HG03558 (cell line): ENCODE results near the gene MAP3K15.
"Not testable (repeated sequence)": the region's sequence is repeated elsewhere in the genome, so short reads cannot be mapped to it uniquely, and the experiment has no call there.

Source experiments
- ATAC-seq: cut with Tn5 transposase; IDR thresholded peaks from one replicate; pipeline ENCODE4 v1.9.1; 2021; ENCODE audit warnings: moderate number of reproducible peaks; ENCODE audit not compliant: unreplicated experiment; ENCODE audit errors: extremely low read depth

Gene MAP3K15

DNA sequence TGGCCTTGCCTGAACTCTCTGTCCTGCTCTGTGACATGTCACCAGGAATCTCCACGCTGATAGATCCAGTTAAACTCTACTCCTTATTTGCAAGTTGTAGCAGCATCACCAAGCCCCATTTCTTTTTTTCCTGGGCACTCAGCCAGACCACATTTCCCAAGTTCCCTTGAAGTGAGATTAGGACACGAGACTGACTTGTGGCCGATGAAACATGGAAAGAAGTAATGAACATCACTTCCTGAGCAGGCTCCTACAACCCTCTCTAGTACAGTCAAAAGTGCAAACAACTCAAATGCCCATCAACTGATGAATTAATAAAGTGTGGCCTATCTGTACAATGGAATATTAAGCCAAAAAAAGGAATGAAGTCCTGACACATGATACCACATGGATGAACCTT is 74.6 kb downstream of the MAP3K15 start:
- no peak for ATAC-seq

- not testable (repeated sequence) for ATAC-seq
Observed at GRCh38 chrX:19422661-19423060, 92.6 kb downstream of the MAP3K15 start.

DNA sequence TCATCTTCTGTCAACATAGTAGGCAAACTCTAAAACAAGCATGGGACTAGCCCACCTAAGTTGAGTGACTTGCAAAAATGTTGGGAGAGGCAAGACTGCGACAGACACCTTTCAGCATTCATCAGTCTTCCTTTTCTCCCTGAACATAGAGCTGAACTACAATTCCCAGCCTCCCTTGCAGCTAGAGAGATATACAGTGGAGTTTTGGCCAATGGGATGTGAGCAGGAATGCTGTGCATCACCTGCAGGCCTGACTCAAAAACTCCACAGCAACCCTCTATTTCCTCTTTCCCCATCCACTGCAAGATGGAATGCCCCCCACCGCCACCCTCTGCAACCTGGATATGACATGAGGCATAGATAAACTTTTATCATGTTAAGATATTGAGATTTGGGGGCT is 105.0 kb downstream of the MAP3K15 start:
- no peak for ATAC-seq

GRCh38 chrX:19403696-19404095 is 111.6 kb downstream of the MAP3K15 start:
- no peak for ATAC-seq

GRCh38 chrX:19392703-19393102 is 122.6 kb downstream of the MAP3K15 start:
- no peak for ATAC-seq

DNA sequence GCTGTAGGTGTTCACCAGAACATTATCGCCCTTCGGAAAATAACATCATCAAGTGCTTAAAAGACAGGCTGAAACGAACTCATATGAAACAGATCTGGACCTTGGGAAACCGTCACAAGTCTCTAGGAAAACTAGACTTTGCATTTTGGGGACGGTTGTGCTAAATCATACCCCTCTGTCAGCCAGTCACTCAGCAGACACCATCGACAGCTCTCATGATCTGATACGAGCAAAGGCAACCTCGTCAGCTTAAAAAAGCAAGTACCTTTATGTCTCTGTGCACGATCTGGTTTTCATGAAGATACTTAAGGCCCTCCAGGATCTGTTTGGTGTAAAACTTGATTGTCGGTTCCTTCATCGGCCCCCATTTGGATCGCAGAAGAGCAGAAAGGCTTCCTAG is 123.2 kb downstream of the MAP3K15 start:
- ATAC-seq, result no peak

DNA sequence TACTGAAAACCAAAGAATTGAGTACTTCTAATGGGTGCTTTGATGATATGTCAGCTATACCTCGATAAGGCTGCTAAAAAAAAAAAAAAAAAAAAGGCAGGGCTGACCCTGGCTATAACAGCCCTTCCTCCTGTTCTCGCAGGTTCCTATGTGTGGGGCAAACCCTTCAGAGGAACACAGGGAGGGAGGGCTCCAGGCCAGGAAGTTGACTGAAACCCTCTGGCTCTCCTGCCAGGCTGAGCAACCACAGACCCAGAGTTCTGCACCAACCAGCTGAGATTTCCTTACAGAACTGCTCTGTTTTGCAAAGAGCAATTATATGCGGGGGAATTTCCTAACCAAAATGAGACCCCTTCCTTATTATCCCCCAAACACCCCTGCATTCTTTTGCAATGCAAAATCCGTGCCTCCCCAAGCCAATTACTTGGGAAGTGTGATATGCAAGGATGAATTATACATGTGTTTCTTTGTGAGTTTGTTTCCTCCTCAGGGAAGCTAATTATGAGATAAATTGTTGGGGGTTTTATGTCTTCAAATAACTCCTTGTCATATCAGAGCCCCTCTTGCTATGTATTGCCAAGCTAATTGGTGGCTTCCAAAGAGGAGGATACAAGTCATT is 126.0 kb downstream of the MAP3K15 start:
- ATAC-seq, result no peak

DNA sequence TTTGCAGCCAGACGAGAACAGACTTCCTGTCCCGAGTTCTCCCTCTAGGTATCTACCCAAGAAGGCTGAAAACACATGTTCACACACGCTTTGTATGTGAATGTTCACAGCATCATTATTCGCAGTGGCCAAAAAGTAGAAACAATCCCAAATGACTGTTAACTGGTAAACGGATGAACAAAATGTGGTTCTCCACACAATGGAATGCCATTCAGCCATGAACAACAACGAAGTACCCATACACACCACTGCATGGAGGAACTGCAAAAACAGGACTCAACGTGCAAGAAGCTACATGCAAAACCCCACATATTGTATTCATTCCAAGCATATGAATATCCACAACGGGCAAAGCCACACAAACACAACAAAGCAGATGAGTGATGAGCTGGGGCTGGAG is 126.6 kb downstream of the MAP3K15 start:
- no peak for ATAC-seq

DNA sequence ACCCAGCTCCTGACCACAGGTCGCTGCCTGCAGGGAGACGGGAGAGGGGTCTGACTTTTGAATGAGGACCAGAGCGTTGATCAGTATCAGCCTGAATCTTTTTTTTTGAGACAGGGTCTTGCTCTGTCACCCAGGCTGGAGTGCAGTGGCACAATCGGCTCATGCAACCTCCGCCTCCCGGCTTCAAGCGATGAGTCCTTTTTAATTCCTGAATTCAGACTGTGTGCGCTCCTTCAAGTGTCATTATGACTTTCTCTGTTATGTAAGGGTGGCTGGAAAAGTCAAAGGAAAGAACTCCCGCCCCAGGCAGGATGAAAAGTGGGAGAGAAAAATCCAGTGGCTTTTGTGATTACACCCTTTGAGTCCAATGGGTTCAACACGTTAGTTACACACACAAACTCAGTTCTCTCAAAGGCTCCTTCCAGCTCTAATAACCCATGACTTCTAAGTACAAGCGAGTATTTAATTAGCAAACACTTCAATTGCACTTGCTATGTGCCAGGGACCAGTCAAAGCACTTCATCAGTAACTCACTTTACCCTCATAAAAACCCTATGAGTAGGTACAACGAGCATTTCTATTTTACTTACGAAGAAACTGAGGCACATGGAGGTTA is 127.1 kb downstream of the MAP3K15 start:
- ATAC-seq, result no peak

DNA sequence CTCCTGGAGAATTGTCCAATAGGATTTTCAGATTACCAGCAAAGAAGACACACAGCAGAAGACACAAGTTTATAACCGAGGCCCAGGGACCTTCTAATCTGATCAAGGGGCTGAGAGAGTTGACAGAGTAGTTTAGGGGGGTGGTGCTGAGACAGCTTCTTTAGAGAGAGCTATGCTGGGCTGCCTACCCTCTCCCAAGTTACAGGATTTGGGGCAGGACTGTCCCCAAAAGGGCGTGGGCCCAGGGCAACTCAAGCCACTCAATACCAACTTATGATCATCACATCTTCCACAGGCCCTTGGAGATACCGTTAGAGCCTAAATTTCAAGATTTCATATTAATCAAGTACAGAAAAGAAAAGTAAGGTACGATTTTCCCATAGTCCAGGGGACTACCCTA is 128.6 kb downstream of the MAP3K15 start:
- no peak for ATAC-seq

- ATAC-seq, result no peak
Observed at GRCh38 chrX:19382555-19383145, 132.7 kb downstream of the MAP3K15 start.

GRCh38 chrX:19381326-19381725 is 134.0 kb downstream of the MAP3K15 start:
- ATAC-seq, result no peak

GRCh38 chrX:19377799-19378198 is 137.5 kb downstream of the MAP3K15 start:
- ATAC-seq, result no peak

DNA sequence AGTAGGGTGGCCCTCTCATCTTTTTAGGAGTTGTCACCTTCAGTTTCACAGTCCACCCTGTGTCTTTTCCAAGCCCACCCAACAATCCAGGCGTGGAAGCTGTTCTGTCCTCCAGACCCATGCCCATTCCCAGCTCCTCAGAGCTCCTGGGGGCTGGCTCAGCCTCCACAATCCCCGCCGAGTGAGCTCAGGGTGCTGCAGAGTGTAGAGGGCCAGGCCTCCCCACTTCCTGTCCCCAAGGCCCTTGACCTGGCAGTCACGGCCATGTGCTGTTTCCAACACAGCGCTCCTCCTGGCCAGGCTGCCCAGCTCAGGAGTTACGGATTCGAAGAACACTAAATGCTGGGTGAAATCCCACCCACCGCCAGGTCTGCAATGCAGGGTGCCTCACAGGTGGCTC is 139.8 kb downstream of the MAP3K15 start:
- ATAC-seq, result no peak

- ATAC-seq, result no peak
Observed at GRCh38 chrX:19373351-19373891, 141.9 kb downstream of the MAP3K15 start.

DNA sequence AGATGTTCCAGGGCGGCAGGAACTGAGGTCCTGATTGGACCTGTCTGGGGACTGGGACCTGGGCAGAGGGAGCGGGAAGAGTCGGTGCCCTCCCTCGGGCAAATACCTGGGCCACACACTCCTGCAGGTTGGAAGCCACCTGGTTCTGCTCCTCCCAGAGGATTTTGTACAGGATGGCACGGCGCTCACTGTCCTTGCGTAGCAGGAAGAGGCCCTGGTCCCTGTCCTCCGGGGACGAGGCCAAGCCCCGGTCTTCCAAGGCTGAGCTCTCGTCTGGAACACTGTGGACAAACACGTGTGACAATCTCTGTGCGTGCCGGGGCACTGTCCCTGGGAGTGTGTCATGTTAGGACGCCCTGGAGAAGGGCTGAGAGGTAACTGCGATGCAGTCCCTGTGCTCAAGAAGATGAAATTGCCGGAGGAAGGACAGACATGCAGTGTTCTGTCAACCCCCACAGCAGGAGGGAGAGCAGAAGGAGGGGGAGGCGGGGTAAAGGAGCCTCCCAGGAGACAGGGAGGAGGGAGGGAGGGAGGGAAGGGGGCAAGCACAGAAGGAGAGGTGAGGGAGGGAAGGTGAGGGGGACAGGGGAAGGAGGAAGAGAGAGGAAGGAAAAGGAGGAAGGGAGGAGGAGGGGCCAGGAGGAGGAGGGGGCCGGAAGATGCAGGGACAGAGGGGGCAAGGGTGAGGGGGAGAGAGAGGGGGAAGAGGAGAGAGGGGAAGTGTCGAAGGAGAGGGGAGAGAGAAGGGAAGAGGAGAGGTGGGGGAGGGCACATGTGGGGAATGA is 142.6 kb downstream of the MAP3K15 start:
- ATAC-seq, result no peak

DNA sequence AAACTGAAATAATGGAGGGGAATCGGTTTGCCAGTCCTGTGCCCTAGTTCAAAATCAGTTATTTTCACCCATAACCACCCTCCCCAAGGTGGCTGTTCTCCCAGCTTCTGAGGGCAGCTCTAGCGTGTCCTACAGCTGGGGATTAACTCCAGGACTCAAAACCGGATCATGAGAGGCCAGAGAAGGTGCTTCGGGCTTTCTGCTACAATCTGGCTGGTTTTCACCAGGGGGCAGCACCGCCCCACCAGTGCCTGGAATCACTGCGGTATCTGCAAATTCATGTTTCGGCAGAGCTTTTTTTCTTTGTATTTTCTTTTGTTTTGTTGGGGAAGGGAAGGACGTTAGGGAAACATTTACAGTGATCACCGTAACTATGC is 143.2 kb downstream of the MAP3K15 start:
- no peak for ATAC-seq

GRCh38 chrX:19370061-19370460 is 145.2 kb downstream of the MAP3K15 start:
- ATAC-seq, result no peak

GRCh38 chrX:19368576-19368975 is 146.7 kb downstream of the MAP3K15 start:
- ATAC-seq, result no peak

- no peak for ATAC-seq
Observed at GRCh38 chrX:19361701-19362100, 153.6 kb downstream of the MAP3K15 start.

DNA sequence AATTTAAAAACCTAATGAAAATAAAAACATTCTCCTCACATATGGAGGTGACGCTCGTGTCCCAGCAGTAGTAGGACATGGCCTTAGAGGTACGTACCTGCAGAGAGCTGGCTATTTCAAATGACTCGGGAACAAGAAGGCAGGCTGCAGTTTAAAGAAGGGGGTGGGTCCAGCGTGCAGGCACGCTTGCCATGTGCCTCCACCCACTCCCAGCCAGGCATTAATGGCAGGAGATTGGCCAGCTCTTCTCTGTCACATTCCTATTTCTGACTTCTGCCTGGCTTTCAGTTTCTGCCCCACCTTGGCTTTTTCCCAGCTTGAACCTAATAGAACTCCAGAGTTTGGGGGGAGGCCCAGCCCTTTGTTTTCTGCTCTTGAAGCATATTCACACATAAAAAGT is 154.4 kb downstream of the MAP3K15 start:
- no peak for ATAC-seq
